Globus pallidus (tissue), 1 donor: ENCODE data around the gene TRIM6.
"Not testable (repeated sequence)": the region's sequence is repeated elsewhere in the genome, so short reads cannot be mapped to it uniquely, and the experiment has no call there.

ENCODE experiments used
- DNase-seq: peaks from one replicate; pipeline ENCODE4 v3.0.0-alpha.2; 2015; ENCODE audit warnings: low spot score

TRIM6 gene, protein sequence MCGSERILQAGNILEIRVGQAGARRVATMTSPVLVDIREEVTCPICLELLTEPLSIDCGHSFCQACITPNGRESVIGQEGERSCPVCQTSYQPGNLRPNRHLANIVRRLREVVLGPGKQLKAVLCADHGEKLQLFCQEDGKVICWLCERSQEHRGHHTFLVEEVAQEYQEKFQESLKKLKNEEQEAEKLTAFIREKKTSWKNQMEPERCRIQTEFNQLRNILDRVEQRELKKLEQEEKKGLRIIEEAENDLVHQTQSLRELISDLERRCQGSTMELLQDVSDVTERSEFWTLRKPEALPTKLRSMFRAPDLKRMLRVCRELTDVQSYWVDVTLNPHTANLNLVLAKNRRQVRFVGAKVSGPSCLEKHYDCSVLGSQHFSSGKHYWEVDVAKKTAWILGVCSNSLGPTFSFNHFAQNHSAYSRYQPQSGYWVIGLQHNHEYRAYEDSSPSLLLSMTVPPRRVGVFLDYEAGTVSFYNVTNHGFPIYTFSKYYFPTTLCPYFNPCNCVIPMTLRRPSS

DNA sequence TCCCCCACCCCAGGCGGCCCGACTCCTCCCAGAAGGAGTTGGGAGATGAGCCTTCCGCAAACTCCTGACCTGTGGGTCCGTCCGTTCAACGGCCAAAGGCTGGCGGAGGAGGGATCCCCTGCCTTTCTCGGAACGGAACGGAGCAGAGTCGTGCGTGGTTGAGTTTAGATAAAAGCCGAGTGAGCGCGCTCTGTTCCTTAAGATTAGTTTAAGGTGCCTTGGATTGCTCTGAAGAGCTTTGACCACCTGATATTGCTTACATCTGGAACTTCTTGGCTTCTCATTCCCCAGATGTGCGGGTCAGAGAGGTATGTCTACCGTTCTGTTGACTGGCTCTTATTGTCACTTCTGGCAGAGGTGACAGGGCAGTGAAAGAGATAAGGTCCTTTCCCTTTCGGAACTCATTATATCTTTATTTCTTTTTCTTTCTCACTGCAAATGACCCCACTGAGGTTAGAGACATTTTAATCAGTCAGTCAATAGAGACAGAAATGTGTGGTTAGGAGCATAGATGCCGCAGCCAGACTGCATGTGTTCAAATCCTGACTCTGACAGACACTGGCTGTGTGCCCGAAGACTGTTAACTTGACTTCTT, at the start of gene TRIM6:
TSS of gene TRIM6 (plus strand) at position 31 of the 595 bp plus-strand sequence. CDS start at position 292, 261 bp downstream.
- DNase-seq, result peak; percentile 5

GRCh38 chr11:5547982-5548381, 48.5 kb upstream of the TRIM6 start:
- DNase-seq, result no peak

DNA sequence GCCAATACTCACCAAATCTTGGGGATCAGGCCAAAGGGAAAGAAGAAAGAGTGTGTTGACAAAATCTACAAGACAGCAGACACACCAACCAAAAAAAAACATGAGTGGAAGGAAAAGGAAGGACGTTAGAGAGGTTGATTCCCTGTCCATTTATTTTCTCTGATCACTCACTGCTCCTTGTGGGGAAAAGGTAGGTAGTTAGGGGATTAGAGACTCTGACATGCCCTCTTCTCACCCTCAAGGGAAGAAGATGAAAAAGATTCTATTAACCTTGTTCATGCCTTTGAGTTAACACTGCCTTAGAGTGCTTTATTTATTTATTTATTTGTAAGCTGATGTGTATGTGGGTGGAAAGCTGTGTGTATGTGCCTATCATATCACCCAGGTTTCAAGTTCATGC, 48.0 kb upstream of the TRIM6 start, which contains the start of gene OR52H1:
TSS of gene OR52H1 (minus strand) at position 101 of the 400 bp plus-strand sequence. CDS start 3,035 bp downstream, outside the sequence.
- DNase-seq, result no peak

DNA sequence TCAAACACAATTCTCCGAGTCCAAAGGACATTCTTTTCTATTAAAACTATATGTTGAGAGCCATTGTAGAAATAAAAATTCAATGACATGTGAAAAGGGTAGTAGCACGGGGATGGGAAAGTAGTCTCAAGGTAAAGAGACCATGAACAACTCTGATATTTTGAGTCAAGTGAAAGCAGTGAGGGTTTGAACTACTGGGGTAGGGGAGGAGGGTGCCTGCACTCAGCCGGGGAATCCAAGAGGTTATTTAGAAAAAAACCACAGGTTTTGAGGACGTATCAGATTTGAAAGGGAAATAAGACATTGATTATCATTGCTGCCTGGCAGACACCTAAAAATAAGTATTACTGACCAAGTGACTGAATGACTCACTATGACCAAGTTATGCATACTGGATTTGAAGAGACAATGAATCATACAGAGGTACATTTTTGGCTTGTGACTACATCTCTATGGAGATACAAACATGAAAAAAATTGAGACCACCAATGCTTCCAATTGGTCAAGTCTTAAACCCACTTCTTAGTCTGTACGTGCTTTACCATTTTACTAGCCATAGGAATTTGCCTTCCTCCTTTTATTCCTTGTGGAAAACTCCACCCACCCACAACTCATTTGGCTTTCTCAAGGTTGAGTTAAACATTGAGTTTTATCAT, 45.9 kb upstream of the TRIM6 start:
- DNase-seq, result no peak

DNA sequence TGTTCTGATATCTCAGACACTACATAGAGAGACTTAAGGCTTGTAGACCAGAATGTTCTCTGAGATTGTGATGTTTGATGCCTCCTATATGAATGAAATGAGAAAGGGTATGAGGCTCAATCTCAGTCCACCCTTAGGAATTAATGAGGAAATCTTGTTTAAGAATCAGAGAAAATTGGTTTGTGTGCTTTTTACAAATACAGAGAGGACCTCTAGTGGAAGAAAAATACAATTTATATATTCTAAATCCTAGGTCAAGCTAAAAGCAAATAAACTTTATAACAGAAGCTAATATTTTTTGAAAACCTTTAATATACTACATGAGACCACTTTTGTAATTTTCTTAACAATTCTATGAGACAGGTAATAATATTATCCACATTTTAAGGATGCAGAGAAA, 43.1 kb upstream of the TRIM6 start:
- DNase-seq, result no peak

GRCh38 chr11:5556596-5557188, 39.7 kb upstream of the TRIM6 start:
- DNase-seq, result no peak

- no peak for DNase-seq
Measured at GRCh38 chr11:5557751-5558150, 38.7 kb upstream of the TRIM6 start.

- DNase-seq, result no peak
Measured at GRCh38 chr11:5564259-5565019, 32.0 kb upstream of the TRIM6 start.

- no peak for DNase-seq
Measured at GRCh38 chr11:5574654-5575053, 21.8 kb upstream of the TRIM6 start.

GRCh38 chr11:5575152-5575551, 21.3 kb upstream of the TRIM6 start:
- no peak for DNase-seq

DNA sequence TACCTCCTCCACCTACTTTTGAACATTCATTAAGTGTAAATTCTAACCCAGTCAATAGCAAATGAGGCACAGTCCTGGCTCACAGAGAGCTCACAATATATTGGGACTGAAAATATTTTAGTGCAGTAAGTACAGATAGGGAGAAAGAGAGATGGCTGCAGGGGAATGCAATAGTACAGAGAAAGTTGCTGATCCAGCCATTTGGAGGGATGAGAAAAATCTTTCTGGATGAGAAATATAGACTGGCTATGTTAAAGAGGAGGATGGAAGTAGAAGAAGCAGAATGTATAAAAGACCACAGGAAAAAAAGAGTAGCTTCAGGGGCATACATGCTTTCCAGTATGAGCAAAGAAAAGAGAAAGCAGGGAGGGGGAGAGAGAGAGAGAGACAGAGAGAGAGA, 19.3 kb upstream of the TRIM6 start:
- no peak for DNase-seq

- no peak for DNase-seq
Measured at GRCh38 chr11:5580577-5580976, 15.9 kb upstream of the TRIM6 start, which contains the start of gene OR52B6. Gene OR52B6 (plus strand): TSS chr11:5580877. CDS start chr11:5580877, 0 bp downstream.

DNA sequence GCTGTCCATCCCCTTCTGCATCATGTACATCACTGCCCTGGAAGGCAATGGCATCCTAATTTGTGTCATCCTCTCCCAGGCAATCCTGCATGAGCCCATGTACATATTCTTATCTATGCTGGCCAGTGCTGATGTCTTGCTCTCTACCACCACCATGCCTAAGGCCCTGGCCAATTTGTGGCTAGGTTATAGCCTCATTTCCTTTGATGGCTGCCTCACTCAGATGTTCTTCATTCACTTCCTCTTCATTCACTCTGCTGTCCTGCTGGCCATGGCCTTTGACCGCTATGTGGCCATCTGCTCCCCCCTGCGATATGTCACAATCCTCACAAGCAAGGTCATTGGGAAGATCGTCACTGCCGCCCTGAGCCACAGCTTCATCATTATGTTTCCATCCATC, 15.4 kb upstream of the TRIM6 start:
- DNase-seq, result no peak

DNA sequence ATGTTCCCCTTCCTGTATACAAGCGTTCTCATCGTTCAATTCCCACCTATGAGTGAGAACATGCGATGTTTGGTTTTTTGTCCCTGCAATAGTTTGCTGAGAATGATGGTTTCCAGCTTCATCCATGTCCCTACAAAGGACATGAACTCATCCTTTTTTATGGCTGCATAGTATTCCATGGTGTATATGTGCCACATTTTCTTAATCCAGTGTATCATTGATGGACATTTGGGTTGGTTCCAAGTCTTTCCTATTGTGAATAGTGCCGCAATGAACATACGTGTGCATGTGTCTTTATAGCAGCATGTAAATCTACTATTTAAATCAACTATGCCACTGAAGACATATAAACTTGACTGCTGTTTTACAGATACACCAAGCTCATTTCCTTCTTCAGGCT, 12.0 kb upstream of the TRIM6 start:
- DNase-seq, result not testable (repeated sequence)

DNA sequence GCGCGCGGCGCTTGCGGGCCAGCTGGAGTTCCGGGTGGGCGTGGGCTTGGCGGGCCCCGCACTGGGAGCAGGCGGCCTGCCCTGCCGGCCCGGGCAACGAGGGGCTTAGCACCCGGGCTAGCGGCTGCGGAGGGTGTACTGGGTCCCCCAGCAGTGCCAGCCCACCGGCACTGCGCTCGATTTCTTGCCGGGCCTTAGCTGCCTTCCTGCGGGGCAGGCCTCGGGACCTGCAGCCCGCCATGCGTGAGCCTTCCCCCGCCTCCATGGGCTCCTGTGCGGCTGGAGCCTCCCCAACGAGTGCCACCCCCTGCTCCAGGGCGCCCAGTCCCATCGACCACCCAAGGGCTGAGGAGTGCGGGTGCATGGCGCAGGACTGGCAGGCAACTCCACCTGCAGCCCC, 6.5 kb upstream of the TRIM6 start:
- DNase-seq, result not testable (repeated sequence)

DNA sequence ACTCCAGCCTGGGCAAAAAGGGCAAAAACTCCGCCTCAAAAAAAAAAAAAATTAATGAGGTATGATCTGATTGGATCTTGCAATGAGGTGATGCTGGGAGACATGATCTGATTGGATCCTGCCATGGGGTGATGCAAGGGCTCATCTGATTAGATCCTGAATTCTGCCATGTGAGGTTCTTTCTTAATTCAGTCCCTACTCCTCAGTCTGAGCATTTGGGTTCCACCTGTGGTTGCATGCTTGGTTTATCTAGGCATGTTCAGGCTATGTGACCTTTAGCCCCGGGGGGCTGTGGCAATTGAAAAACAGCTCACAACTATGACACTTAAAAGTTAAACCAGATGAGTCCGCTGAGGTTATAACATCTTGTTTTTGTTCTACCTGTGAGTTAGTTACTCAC, 4.8 kb upstream of the TRIM6 start:
- DNase-seq, result no peak

- DNase-seq, result no peak
Measured at GRCh38 chr11:5592615-5593014, 3.8 kb upstream of the TRIM6 start.

GRCh38 chr11:5593146-5593545, 3.3 kb upstream of the TRIM6 start:
- no peak for DNase-seq

GRCh38 chr11:5597953-5598352, 1.5 kb downstream of the TRIM6 start:
- no peak for DNase-seq

DNA sequence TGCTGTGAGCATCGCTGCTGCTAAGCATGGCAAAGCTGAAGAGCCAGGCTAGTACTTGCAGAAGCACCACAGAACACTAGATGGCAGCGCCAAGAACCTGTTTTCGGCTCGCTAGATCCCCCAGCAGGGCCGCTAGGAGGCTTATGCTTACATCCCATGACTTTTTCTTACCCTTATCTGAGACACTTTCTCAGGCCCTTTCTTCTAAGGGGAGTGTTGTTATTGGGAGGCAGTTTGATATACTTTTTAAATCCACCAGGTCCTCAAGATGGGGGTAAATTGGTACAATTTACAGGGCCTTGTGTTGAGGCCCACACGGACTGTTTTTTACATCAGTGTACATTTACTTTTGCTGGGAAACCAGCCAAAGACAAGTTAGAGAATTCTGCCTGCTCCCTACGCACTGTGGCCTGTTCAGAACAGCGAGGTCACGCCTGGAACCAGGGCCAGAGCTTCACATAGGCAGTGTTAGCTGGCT, 4.0 kb downstream of the TRIM6 start:
- DNase-seq, result peak; percentile 27

- DNase-seq, result not testable (repeated sequence)
Measured at GRCh38 chr11:5602791-5603190, 6.4 kb downstream of the TRIM6 start.
